Measurements from ENCODE around the gene WDR91.

WDR91 gene

GRCh38 chr7:135197906-135198655 lies 13.2 kb downstream of the WDR91 start:
- DNase-seq (ENCODE audit: low spot score), result no peak

DNA sequence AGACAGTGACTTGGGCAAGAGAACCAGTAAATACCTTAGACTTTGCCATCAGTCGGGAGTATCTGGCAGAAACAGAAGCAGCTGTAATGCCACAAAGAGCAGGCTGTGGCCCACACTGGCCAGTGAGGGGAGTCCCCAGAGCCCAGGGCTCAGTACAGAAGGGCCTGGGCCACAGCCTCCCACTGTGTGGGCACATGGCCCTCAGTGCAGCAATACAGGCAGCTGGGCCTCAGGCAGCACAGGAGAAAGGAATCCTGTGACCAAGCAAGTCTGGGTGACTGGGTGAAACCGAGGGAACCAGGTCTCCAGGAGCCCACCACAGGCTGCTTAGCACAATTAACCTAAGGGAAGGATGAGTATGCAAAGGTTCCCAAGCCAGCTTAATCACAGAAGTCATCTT lies 14.0 kb downstream of the WDR91 start:
- no peak for DNase-seq (ENCODE audit: low spot score)

DNA sequence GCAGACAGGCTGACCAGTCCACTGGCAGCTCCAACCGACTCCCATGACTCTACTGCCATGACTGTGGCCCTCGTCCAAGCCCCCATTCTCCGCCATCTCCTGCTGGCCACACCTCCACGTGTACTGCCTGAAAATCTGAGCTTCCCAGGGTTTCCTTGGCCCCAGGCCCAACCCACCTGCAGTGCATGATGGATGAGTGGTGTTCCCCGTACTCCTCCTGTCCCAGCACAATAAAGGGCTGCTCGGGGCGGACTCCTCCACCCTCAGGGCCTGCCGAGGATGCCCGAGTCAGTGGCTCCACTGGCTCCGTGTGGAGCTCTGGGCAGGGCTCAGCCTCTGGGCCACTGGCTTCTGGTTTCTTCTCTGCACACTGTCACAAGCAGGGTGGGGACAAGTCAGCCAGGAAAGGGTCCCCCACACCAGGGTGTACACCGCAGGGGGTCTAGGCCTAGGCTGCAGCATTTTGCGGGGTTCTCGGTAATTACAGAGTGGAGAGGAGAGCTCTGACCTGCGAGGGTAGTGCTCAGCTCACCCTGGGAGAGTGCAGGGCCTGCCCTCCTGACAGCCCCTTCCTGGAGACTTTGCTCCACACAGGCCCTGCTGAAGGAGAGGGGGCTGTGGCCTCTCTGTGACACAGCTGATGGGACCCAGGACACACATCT lies 15.2 kb downstream of the WDR91 start:
- no peak for DNase-seq (ENCODE audit: low spot score)

DNA sequence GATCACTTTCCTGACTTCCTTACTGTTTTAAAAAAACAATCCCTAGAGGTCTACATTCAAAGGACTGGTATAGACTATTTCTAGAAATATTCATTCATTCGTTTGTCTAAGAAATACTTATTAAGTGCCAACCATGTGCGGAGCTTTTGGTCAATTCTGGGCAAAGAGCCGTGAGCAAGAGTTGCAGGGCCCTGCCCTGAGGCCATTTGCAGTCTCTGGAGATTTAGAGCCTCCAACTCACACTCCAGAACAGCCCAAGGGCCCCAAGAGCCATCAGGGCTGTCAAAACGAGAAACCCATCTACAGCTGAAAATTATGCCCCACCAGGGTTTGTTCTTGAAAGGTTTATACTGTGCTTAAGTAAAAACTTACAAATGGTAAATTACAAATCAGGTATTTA lies 16.2 kb downstream of the WDR91 start:
- no peak for DNase-seq (ENCODE audit: low spot score)

- DNase-seq (ENCODE audit: low spot score), result no peak
These were observed 16.7 kb downstream of the WDR91 start for GRCh38 chr7:135194494-135195095.

DNA sequence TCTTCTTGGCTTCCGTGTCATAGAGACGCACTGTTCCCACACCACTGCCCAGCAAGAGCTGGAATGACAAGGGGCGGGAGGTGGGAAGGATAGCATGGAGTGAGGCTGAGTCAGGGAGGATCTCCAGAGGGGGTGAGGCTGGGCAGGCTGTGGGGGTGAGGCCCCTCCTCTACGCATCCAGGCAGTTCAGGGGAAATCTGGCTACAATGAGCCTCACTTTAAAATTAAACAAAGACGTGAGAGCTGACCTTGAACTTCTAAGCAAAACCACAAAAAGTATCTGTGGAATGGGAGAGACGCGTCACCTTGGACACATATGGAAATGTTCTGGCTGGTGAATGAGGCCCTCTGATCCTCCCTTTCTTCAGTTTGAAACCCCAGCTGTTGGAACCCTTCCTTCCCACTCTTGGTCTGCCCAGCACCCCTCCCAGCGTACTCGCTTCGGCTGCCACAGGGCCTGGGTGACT lies 17.7 kb downstream of the WDR91 start:
- DNase-seq (ENCODE audit: low spot score), result no peak

GRCh38 chr7:135192914-135193536 lies 18.3 kb downstream of the WDR91 start:
- no peak for DNase-seq (ENCODE audit: low spot score)

- DNase-seq (ENCODE audit: low spot score), result no peak
These were observed 20.6 kb downstream of the WDR91 start for GRCh38 chr7:135190703-135191102.

GRCh38 chr7:135189961-135190360 lies 21.4 kb downstream of the WDR91 start:
- no peak for DNase-seq (ENCODE audit: low spot score)

GRCh38 chr7:135189221-135189662 lies 22.1 kb downstream of the WDR91 start:
- no peak for DNase-seq (ENCODE audit: low spot score)

- DNase-seq (ENCODE audit: low spot score), result no peak
These were observed 22.9 kb downstream of the WDR91 start for GRCh38 chr7:135188298-135188984.

- DNase-seq (ENCODE audit: low spot score), result no peak
These were observed 24.5 kb downstream of the WDR91 start for GRCh38 chr7:135186841-135187253.

GRCh38 chr7:135186261-135186540 lies 25.1 kb downstream of the WDR91 start:
- DNase-seq (ENCODE audit: low spot score), result no peak

DNA sequence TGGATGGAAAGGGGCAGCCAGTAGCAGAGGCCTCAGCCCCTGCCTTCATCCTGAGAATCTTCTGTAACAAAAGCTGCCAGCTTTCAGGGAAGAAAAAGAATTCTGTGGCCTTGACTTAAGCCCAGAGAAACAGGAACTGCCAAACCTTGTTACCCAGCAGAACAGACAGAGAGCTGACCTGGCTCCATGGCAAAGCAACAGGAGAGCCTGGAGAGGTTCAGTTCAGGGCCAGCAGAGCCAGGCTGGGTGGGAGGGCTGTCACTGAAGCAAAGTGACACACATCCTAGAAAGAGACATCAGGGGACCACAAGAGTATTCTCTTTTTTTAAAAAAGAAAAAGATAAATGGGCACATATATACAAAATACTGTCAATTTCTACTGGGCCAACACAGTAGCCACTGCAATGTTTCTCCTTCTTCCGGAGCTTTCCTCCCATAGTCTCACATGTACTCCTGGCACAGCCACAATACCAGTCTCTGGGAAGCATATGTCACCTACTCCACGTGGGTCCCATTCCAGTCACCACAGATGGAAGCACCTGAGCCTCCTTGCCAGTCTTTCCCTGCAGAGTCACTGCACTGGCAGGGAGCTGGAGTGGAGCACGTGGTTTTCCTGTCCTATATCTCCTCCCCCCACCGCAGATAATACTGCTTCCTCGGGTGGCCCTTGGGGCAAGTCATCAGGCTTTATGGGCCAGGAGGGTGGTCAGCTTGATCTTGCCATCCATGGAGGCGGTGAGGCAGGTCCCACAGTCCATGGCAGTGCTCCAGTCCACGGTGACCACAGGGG lies 25.7 kb downstream of the WDR91 start:
- DNase-seq (ENCODE audit: low spot score), result no peak

DNA sequence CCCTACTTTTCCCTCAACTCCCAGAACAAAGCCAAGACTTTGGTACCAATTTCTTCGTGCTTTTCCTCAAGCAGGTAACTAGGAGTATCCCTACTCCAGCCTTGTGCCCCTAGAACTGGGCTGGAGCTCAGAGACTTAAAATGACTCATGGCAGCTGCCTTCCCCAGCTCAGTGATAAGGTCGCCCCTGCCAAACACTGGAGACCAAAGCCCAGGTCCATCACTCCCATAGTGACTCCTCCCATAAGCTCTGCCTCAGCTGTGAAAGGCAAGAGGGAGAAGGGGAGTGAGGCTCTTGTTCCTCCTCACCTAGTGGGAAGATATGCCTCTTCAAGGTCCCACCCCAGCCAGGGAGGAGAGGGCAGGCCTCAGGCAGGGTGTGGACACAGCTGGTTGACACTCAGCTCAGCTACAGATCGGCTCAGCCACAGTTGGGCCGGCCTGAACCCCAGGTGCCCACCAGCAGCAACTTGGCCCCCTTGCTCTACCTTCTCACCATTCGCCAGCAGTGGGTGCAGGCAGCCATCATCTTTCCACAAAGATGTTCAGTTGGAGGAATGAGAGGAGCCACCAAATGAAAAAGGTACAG lies 27.0 kb downstream of the WDR91 start:
- no peak for DNase-seq (ENCODE audit: low spot score)

DNA sequence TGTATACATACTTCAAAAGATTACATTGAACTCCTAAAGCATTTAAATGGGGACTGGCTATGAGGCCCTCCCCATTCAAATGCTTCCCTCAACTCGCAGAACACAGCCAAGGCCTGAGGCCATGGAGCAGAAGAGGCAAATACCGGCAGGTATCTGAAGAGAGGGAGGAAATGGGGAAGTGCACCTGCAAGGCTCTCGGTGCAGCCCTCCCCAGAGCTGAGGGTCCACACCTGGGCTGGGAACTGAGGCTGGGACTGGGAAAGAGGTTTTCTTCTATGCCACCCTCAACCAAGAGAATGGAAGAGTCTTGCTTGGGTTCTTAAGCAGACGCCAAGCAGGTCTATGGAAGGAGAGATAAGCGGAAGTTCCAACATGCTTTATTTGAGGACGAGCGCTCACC lies 27.8 kb downstream of the WDR91 start:
- no peak for DNase-seq (ENCODE audit: low spot score)

DNA sequence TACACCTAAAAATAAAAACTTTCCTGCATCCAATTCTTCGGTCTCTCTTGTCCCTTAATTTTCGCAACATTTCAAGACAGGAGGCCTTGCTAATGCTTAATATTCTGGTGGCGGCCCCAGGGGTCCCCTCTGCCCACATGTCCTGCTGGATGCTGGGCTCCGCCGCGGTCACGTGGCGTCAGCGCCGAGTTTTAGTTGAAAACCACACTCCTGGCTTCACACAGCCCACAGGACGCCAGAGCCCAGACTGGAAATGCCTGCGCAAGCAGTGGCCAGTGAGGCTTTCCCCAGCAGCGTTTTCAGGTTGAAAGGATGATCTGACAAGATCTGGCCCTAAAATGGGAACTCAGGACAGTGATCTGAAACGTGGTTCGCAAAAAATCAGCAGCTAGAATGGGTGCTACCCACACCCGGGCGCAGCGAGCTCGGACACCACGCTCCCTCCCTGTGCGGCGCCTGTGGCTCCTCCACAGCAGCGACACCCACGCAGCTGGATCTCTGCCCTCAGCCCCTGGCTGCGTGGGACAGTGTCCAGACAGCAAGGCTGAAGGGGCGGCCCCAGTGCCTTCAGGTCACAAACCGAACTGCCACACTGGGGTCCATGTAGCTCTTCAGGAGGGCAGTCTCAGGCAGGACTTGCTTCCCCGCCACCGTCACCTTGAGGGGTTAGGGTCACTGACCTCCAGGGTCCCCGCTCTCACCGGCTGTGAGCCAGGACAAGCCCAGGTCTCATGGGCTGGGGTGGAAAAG lies 29.2 kb downstream of the WDR91 start:
- no peak for DNase-seq (ENCODE audit: low spot score)

DNA sequence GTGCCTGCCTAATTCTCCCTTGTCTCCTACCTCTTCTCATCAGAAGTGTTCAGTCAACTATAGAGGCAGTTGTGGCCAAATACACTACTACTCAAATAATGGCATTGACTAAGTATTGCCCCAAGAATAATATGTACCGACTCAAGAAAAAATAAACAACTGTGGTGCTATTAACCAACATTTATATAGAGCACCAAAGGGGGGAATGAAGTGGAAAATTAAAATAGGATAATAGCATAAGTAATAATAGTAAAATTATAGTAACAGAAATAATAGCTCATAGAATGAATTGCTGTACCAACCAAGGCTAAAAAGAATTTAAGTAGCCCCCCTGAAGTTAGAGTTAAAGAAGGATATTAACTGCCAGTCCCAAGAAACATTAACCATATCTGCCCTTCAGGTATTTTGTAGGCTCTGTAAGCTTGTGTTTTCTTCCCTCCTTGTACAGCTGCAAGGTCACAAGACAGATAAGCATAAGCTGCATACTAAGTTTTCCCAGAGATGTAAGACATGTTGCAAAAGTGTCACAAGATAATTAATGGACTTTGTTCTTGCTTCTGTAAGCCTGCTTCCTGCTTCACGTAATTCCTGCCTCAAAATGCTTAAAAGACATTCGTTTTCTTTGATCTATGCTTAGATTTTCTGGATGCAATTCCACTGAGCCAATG lies 29.9 kb downstream of the WDR91 start:
- DNase-seq (ENCODE audit: low spot score), result no peak

DNA sequence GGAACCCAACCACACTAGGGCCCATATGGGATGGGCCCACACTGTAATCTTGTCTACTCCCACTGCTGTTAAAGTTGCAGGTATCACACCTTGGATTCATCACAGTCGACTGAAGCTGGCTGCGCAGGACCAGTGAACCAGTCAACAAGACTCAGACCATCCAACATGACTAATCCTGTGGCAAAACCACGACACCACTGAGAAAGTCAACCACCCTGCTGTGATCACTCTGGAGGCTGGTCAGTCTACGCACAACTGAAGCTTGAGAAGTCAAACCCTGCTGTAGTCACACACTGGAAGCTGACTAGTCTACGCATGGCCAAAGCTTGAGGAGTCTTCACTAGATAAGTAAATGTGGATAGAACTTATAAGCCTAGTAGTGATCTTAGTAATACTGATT lies 31.2 kb downstream of the WDR91 start:
- DNase-seq (ENCODE audit: low spot score), result no peak

All from HuH-7.5 (cell line).